ENCODE measurements around the gene PPP1R3E. TPM values are rescaled to one million over a fixed set of nuclear protein-coding genes. Genes with fewer than 3 reads are reported as not detected.

The PPP1R3E gene
- total and polyA plus RNA-seq, 2 of the 13 experiments (the other 11 are each of a cell fraction or from before 2014, with no cell fraction given): 16.5 to 26.5 TPM

- TF ChIP-seq UBTF (CRISPR knock-in tag; IDR thresholded peaks at IDR 0.05) (peak; percentile 97), ZBTB8A (CRISPR knock-in tag; IDR thresholded peaks at IDR 0.05; ENCODE audit: borderline replicate concordance, low read depth) (peak; percentile 98), RBAK (CRISPR knock-in tag; IDR thresholded peaks at IDR 0.05) (peak; percentile 73; the same call in 1 of the 2 replicates), ZNF12 (CRISPR knock-in tag; IDR thresholded peaks at IDR 0.05) (peak; percentile 84; the same call in 1 of the 2 replicates), NFYB (CRISPR knock-in tag; IDR thresholded peaks at IDR 0.05) (peak; percentile 67), PRDM10 (CRISPR knock-in tag; IDR thresholded peaks at IDR 0.05; ENCODE audit: low read depth) (peak; percentile 65)
- TF ChIP-seq, protein P1, sequence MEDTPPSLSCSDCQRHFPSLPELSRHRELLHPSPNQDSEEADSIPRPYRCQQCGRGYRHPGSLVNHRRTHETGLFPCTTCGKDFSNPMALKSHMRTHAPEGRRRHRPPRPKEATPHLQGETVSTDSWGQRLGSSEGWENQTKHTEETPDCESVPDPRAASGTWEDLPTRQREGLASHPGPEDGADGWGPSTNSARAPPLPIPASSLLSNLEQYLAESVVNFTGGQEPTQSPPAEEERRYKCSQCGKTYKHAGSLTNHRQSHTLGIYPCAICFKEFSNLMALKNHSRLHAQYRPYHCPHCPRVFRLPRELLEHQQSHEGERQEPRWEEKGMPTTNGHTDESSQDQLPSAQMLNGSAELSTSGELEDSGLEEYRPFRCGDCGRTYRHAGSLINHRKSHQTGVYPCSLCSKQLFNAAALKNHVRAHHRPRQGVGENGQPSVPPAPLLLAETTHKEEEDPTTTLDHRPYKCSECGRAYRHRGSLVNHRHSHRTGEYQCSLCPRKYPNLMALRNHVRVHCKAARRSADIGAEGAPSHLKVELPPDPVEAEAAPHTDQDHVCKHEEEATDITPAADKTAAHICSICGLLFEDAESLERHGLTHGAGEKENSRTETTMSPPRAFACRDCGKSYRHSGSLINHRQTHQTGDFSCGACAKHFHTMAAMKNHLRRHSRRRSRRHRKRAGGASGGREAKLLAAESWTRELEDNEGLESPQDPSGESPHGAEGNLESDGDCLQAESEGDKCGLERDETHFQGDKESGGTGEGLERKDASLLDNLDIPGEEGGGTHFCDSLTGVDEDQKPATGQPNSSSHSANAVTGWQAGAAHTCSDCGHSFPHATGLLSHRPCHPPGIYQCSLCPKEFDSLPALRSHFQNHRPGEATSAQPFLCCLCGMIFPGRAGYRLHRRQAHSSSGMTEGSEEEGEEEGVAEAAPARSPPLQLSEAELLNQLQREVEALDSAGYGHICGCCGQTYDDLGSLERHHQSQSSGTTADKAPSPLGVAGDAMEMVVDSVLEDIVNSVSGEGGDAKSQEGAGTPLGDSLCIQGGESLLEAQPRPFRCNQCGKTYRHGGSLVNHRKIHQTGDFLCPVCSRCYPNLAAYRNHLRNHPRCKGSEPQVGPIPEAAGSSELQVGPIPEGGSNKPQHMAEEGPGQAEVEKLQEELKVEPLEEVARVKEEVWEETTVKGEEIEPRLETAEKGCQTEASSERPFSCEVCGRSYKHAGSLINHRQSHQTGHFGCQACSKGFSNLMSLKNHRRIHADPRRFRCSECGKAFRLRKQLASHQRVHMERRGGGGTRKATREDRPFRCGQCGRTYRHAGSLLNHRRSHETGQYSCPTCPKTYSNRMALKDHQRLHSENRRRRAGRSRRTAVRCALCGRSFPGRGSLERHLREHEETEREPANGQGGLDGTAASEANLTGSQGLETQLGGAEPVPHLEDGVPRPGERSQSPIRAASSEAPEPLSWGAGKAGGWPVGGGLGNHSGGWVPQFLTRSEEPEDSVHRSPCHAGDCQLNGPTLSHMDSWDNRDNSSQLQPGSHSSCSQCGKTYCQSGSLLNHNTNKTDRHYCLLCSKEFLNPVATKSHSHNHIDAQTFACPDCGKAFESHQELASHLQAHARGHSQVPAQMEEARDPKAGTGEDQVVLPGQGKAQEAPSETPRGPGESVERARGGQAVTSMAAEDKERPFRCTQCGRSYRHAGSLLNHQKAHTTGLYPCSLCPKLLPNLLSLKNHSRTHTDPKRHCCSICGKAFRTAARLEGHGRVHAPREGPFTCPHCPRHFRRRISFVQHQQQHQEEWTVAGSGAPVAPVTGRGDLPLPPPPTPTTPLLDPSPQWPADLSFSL (CRISPR knock-in tag; IDR thresholded peaks at IDR 0.05): peak; percentile 72
- TF ChIP-seq, protein P2, sequence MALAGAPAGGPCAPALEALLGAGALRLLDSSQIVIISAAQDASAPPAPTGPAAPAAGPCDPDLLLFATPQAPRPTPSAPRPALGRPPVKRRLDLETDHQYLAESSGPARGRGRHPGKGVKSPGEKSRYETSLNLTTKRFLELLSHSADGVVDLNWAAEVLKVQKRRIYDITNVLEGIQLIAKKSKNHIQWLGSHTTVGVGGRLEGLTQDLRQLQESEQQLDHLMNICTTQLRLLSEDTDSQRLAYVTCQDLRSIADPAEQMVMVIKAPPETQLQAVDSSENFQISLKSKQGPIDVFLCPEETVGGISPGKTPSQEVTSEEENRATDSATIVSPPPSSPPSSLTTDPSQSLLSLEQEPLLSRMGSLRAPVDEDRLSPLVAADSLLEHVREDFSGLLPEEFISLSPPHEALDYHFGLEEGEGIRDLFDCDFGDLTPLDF (CRISPR knock-in tag; IDR thresholded peaks at IDR 0.05): 0 out of 2 replicates have a peak, but pooled peaks have one; percentile 16
Measured at GRCh38 chr14:23306412-23307145, 3.9 kb upstream of the PPP1R3E start, which contains the start of gene BCL2L2 (continued).
